IMR-90 (cell line): ENCODE data around the gene MRPL40. TPM values are rescaled to one million over a fixed set of nuclear protein-coding genes. Genes with fewer than 3 reads are reported as not detected.

Experiments used
- ATAC-seq: fragments of 200-7000 bp; cut with Tn5 transposase; 2 replicates; pipeline ENCODE4 v1.9.1; 2020; ENCODE audit warnings: low read depth, mild to moderate bottlenecking, moderate library complexity
- BruUV-seq: library from RNA; stranded (reverse); fragments of 400-500 nt; replicated peaks from 2 replicates; lab custom pipeline; 2021; lab: Mats Ljungman, UMichigan
- CTCF ChIA-PET: fragments of 300-600 bp; formaldehyde crosslinking; extraction: SDS; loops from one replicate; lab custom pipeline; 2021; ENCODE audit warnings: antibody characterized with exemption; lab: Yijun Ruan, JAX
- POLR2A ChIA-PET: fragments of 300-600 bp; sonication (Branson Sonifier 250); formaldehyde crosslinking; loops from one replicate; lab custom pipeline; 2022; ENCODE audit warnings: antibody characterized with exemption; ENCODE audit not compliant: unreplicated experiment; lab: Charles Lee
- DNase-seq: peaks from one replicate; pipeline ENCODE4 v3.0.0; 2013
- H2AFZ ChIP-seq: replicated peaks from 2 replicates; pipeline ENCODE3; 2013; ENCODE audit warnings: low read length, mild to moderate bottlenecking; ENCODE audit not compliant: poor library complexity
- H2AK5ac ChIP-seq: 2 replicates; pipeline ENCODE4 v1.6.1; 2013; ENCODE audit warnings: low read depth, low read length, inconsistent platforms
- H2AK9ac ChIP-seq: replicated peaks from 2 replicates; pipeline ENCODE3; 2013; ENCODE audit warnings: mild to moderate bottlenecking, low read depth, low read length, moderate library complexity; ENCODE audit not compliant: poor library complexity
- H2BK120ac ChIP-seq: 2 replicates; pipeline ENCODE4 v1.6.1; 2013; ENCODE audit warnings: low read depth, low read length, inconsistent platforms
- H2BK15ac ChIP-seq: 3 replicates; pipeline ENCODE4 v1.6.1; 2013; ENCODE audit warnings: low read depth, low read length, inconsistent platforms
- H2BK20ac ChIP-seq: 2 replicates; pipeline ENCODE4 v1.6.1; 2013; ENCODE audit warnings: low read depth, mild to moderate bottlenecking, inconsistent platforms, low read length, moderate library complexity
- H2BK5ac ChIP-seq: 2 replicates; pipeline ENCODE4 v1.6.1; 2013; ENCODE audit warnings: mild to moderate bottlenecking, low read depth, low read length, inconsistent platforms; ENCODE audit not compliant: poor library complexity, severe bottlenecking
- H3K14ac ChIP-seq: replicated peaks from 2 replicates; pipeline ENCODE4 v1.6.1; 2013; ENCODE audit warnings: low read depth, low read length, inconsistent platforms
- H3K18ac ChIP-seq: 2 replicates; pipeline ENCODE4 v1.6.1; 2013; ENCODE audit warnings: low read depth, low read length, control low read depth
- H3K23ac ChIP-seq: 2 replicates; pipeline ENCODE4 v1.6.1; 2013; ENCODE audit warnings: low read depth, low read length, inconsistent platforms
- H3K27ac ChIP-seq: 2 replicates; pipeline ENCODE4 v1.5.1; 2013; ENCODE audit warnings: mild to moderate bottlenecking, control low read depth, low read length; ENCODE audit not compliant: insufficient read depth
- H3K27me3 ChIP-seq: 2 replicates; pipeline ENCODE4 v1.6.1; 2013; ENCODE audit warnings: low read length; ENCODE audit not compliant: control insufficient read depth, insufficient read depth
- H3K36me3 ChIP-seq: 2 replicates; pipeline ENCODE4 v1.6.1; 2013; ENCODE audit warnings: low read length, mixed read lengths; ENCODE audit not compliant: control insufficient read depth, insufficient read depth
- H3K4ac ChIP-seq: 2 replicates; pipeline ENCODE4 v1.6.1; 2013; ENCODE audit warnings: low read depth, low read length, inconsistent platforms
- H3K4me1 ChIP-seq: 2 replicates; pipeline ENCODE4 v1.6.1; 2013; ENCODE audit warnings: low read length, mixed read lengths; ENCODE audit not compliant: control insufficient read depth, insufficient read depth
- H3K4me2 ChIP-seq: 2 replicates; pipeline ENCODE4 v1.6.1; 2013; ENCODE audit warnings: low read depth, mild to moderate bottlenecking, control low read depth, low read length, moderate library complexity
- H3K4me3 ChIP-seq: 2 replicates; pipeline ENCODE4 v1.5.1; 2013; ENCODE audit warnings: low read depth, mild to moderate bottlenecking, control low read depth, low read length, moderate library complexity; ENCODE audit not compliant: insufficient read depth
- H3K56ac ChIP-seq: 2 replicates; pipeline ENCODE4 v1.6.1; 2013; ENCODE audit warnings: low read length, inconsistent platforms; ENCODE audit not compliant: insufficient read depth; ENCODE audit errors: extremely low read depth
- H3K79me1 ChIP-seq, 2 experiments: 2 replicates each; pipeline ENCODE4 v1.6.1; 2013; ENCODE audit warnings: low read length in 2 of 2, inconsistent platforms in 1 of 2, low read depth in 1 of 2
- H3K9ac ChIP-seq: 2 replicates; pipeline ENCODE4 v1.6.1; 2013; ENCODE audit warnings: low read depth, low read length, control low read depth
- H3K9me1 ChIP-seq: 2 replicates; pipeline ENCODE4 v1.6.1; 2013; ENCODE audit warnings: low read length, inconsistent platforms; ENCODE audit not compliant: insufficient read depth
- H3K9me3 ChIP-seq: 2 replicates; pipeline ENCODE4 v1.6.1; 2013; ENCODE audit warnings: low read length; ENCODE audit not compliant: control insufficient read depth, insufficient read depth
- H4K20me1 ChIP-seq: 2 replicates; pipeline ENCODE4 v1.6.1; 2013; ENCODE audit warnings: low read length, inconsistent platforms; ENCODE audit not compliant: insufficient read depth
- H4K5ac ChIP-seq: 2 replicates; pipeline ENCODE4 v1.6.1; 2013; ENCODE audit warnings: mild to moderate bottlenecking, low read depth, low read length, control low read depth
- H4K8ac ChIP-seq, 2 experiments: 2 replicates each; pipeline ENCODE4 v1.6.1; 2013; ENCODE audit warnings: low read depth in 2 of 2, low read length in 2 of 2, control low read depth in 1 of 2, inconsistent platforms in 1 of 2
- H4K91ac ChIP-seq: 2 replicates; pipeline ENCODE4 v1.6.1; 2013; ENCODE audit warnings: low read depth, low read length, inconsistent platforms; ENCODE audit not compliant: insufficient read depth
- CHD1 ChIP-seq: IDR thresholded peaks from 2 replicates; pipeline ENCODE4 v1.6.1; 2012; ENCODE audit warnings: low read depth, low read length, improper control_type of control experiment
- CTCF ChIP-seq: conservative IDR thresholded peaks from 2 replicates; pipeline ENCODE4 v1.5.1; 2012; ENCODE audit warnings: mild to moderate bottlenecking, low read depth, low read length, improper control_type of control experiment
- MAFK ChIP-seq: IDR thresholded peaks from 2 replicates; pipeline ENCODE4 v1.6.1; 2012; ENCODE audit warnings: low read depth, low read length, improper control_type of control experiment
- POLR2A ChIP-seq: IDR thresholded peaks from 2 replicates; pipeline ENCODE4 v1.6.1; 2012; ENCODE audit warnings: mild to moderate bottlenecking, low read depth, low read length
- RAD21 ChIP-seq: IDR thresholded peaks from 2 replicates; pipeline ENCODE4 v1.6.1; 2012; ENCODE audit warnings: low read length, improper control_type of control experiment
- USF2 ChIP-seq: fragments of 150-350 bp; IDR thresholded peaks from 2 replicates; pipeline ENCODE4 v1.6.1; 2017; ENCODE audit warnings: mild to moderate bottlenecking, antibody characterized with exemption, low read length, low read depth
- WGBS, 2 experiments: methylation state at CpG; one replicate each; pipeline versions ENCODE4 v1.1.5 to v1.1.7; 2013; ENCODE audit warnings: missing lambda C conversion rate in 2 of 2; ENCODE audit not compliant: insufficient read length in 1 of 2; ENCODE audit errors: extremely low coverage in 2 of 2; 5-methylcytosine and 5-hydroxymethylcytosine counted together
- dilution Hi-C: fragments of 300-500 bp; cut with HindIII; formaldehyde crosslinking; loops from one replicate; pipeline ENCODE4 v1.14.3; 2018; ENCODE audit warnings: low sequenced_read_pairs; ENCODE audit not compliant: unreplicated experiment
- in situ Hi-C: fragments of 300-500 bp; cut with MboI; formaldehyde crosslinking; loops from 3 replicates; pipeline ENCODE4 v1.14.3; 2019; ENCODE audit warnings: low sequenced_read_pairs, inconsistent platforms, mixed read lengths
- intact Hi-C: fragments of 100-400 bp; cut with micrococcal nuclease; formaldehyde crosslinking; loops from 2 replicates; pipeline ENCODE4 v1.10.0; 2022
- polyA plus RNA-seq, 3 experiments: library from polyadenylated mRNA; depleted of rRNA; stranded (reverse); fragments of >200 nt; gene quantifications; 2 replicates each; pipeline ENCODE4 v1.2.3, GENCODE V29; 2012; ENCODE audit warnings: low replicate concordance in 1 of 3
- total RNA-seq: library from RNA; depleted of rRNA; stranded (reverse); fragments of >200 nt; gene quantifications from 2 replicates; pipeline ENCODE4 v1.2.3, GENCODE V29; 2012

MRPL40 gene
- total and polyA plus RNA-seq, 2 of the 4 experiments (the other 2 are of a cell fraction) = 36.7 to 37.5 TPM

DNA sequence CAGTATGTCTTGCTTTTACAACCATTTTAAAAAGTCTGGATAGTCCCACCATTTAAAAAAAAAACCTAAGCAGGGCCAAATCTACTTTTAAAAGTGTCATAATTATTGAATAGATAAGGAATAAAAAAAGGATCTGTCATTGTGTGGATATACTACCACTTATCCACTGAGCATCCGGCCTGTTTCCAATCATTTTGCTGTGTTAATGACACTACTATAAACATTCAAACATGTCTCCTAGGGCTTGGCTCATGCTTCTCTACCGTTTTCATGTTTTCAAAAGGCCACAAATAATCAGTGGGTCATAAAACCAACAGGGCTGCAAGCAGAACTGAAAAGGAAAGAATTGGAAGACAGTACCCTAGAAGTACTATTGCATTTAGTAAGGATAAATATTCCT, 27.7 kb downstream of the MRPL40 start:
- dilution Hi-C loops = no loop called here
- CTCF ChIA-PET = no interaction called here
- no TSS peak for BruUV-seq

More for the DNA sequence above, 27.7 kb downstream of the MRPL40 start:
- Histone ChIP-seq H3K27me3 (no peaks in the 10 kb centered on the region), H3K23ac (no peak overlapping the region), H3K4me2 (no peak overlapping the region), H2BK20ac (no peak overlapping the region), H3K27ac (no peak overlapping the region), H2AFZ (no peak overlapping the region), H3K4me3 (no peak overlapping the region), H3K4ac (no peak overlapping the region), H3K56ac (no peak overlapping the region), H4K5ac (no peak overlapping the region), H3K9ac (no peak overlapping the region), H4K8ac (no peak overlapping the region), H3K14ac (no peak overlapping the region), H2AK9ac (no peak overlapping the region), H2BK120ac (no peak overlapping the region), H2AK5ac (no peak overlapping the region), H4K91ac (no peak overlapping the region), H3K79me1 (peaks cover 8 to 28% of the 10 kb centered on the region in 2 experiments; a peak in 2 of 4 replicates), H3K18ac (no peak overlapping the region), H3K4me1 (peaks cover 11% of the 10 kb centered on the region), H4K20me1 (peaks cover 9% of the 10 kb centered on the region), H2BK5ac (no peak overlapping the region), H3K36me3 (peaks cover 37% of the 10 kb centered on the region), H3K9me3 (no peaks in the 10 kb centered on the region), H3K9me1 (peaks cover 17% of the 10 kb centered on the region), H2BK15ac (no peak overlapping the region)
- TF ChIP-seq CHD1 (no peak), MAFK (no peak), POLR2A (no peak), CTCF (no peak), USF2 (no peak), RAD21 (no peak)
- WGBS, 2 experiments = no CpG with 5 or more reads among the region's 2 CpGs
- DNase-seq (no peak), ATAC-seq (no peak)
- in situ Hi-C loops = no loop called here
- POLR2A ChIA-PET = no interaction called here
- intact Hi-C loops = no loop called here
